HG03280 (cell line): ENCODE data around the gene ASMT.
"Not testable (repeated sequence)": the region's sequence is repeated elsewhere in the genome, so short reads cannot be mapped to it uniquely, and the experiment has no call there.

Experiments
- ATAC-seq: cut with Tn5 transposase; IDR thresholded peaks from one replicate; pipeline ENCODE4 v1.9.1; 2021; ENCODE audit warnings: mild to moderate bottlenecking, moderate library complexity; ENCODE audit not compliant: unreplicated experiment

The ASMT gene

GRCh38 chrX:1597345-1598020 is 17.4 kb upstream of the ASMT start:
- no peak for ATAC-seq

GRCh38 chrX:1598021-1598875 is 16.6 kb upstream of the ASMT start:
- no peak for ATAC-seq

GRCh38 chrX:1598876-1599790 is 15.7 kb upstream of the ASMT start:
- ATAC-seq: no peak

GRCh38 chrX:1599791-1600405 is 15.0 kb upstream of the ASMT start:
- no peak for ATAC-seq

- ATAC-seq: no peak
Observed at GRCh38 chrX:1600406-1601050, 14.3 kb upstream of the ASMT start.

- ATAC-seq: no peak
Observed at GRCh38 chrX:1601051-1601767, 13.7 kb upstream of the ASMT start.

GRCh38 chrX:1601768-1602085 is 13.1 kb upstream of the ASMT start:
- ATAC-seq: no peak

- ATAC-seq: no peak
Observed at GRCh38 chrX:1602299-1602698, 12.6 kb upstream of the ASMT start.

DNA sequence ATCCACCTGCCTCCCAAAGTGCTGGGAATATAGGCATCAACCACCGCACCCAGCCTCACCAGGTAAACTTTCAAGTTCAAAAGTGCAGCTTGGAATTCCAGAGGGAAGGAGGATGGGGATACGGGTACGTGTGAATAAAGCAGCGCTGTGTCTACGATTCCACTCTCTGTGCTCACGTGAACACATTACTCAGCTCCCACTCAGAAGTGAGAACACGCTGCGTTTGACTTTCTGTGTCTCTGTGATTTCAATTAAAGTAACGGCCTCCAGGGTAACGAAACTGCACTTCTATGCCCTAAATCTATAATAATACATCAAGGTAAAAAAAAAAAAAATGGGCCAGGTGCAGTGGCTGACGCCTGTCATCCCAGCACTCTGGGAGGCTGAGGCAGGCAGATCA is 8.4 kb upstream of the ASMT start:
- no peak for ATAC-seq

DNA sequence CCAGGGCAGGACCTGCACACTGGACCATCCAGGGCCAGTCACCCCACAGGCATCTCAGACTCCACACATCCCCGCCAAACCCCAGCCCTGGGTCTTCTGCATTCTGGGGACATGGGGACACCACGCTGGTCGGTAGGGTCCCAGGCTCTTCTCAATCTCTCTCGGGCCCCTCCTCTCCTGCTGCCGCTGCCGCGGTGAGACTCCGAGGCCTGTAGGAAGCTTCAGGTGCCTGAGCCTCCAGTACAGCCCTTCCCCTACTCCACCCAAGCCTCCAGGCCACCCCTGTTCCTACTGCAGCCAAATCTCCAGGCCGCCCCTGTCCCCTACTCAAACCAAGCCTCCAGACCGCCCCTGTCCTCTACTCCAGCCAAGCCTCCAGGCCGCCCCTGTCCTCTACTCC is 5.5 kb upstream of the ASMT start:
- ATAC-seq: no peak

GRCh38 chrX:1609762-1610161 is 5.1 kb upstream of the ASMT start:
- no peak for ATAC-seq

DNA sequence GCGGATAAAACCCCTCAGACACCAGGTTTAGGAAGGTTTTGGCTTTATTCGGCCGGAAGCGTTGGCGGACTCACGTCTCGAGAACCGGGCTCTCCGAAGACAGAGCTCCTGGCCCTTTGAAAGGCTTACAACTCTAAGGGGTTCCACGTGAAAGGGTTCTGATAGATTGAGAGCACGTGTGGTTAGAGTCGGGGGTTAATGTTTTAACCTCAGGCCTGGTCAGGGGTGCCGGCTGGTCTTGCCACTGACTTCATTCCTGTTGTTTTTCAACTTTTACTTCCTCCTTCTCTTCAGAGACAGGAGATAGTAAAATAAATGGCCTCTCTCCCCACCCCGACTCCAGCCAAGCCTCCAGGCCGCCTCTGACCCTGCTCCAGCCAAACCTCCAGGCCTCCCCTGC is 4.7 kb upstream of the ASMT start:
- no peak for ATAC-seq

- ATAC-seq: no peak
Observed at GRCh38 chrX:1610736-1611135, 4.1 kb upstream of the ASMT start.

DNA sequence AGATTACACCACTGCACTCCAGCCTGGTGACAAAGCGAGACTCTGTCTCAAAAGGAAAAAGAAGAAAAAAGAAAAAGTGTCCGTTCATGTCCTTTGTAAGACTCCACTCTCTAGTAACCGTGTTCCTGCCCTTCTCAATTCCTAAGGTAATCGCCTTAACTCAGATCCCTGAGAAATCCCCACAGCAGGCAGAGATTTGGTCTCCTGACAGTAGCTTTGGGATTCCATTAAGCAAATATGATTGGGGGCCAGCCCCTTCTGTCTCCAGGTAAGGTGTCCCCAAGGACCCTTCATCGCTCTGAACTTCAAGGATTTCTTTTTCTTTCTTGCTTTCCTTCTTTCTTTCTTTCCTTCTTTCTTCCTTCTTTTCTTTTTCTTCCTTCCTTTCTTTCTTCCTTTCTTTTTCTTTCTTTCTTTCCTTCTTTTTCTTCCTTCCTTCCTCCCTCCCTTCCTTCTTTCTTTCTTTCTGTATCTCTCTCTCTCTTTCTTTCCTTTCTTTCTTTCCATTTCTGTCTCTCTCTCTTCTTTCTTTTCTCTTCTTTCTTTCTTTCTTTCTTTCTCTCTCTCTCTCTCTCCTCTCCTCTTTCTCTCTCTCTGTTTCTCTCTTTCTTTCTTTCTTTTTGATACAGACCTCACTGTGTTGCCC is 2.1 kb upstream of the ASMT start:
- ATAC-seq: no peak

GRCh38 chrX:1618689-1619088 is 3.8 kb downstream of the ASMT start:
- ATAC-seq: no peak

DNA sequence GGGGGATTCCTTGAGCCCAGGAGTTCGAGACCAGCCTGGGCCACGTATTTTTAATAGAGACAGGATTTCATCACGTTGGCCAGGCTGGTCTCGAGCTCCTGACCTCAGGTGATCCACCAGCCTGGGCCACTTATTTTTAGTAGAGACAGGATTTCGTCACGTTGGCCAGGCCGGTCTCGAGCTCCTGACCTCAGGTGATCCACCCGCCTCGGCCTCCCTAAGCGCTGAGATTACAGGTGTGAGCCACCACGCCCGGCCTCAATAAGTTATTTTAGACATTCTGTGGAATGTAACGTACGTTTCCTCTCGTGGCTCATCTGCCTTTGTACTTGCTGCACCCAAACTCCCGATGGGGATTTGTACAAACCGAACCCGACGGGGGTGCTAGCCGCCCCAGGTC is 8.8 kb downstream of the ASMT start:
- no peak for ATAC-seq

DNA sequence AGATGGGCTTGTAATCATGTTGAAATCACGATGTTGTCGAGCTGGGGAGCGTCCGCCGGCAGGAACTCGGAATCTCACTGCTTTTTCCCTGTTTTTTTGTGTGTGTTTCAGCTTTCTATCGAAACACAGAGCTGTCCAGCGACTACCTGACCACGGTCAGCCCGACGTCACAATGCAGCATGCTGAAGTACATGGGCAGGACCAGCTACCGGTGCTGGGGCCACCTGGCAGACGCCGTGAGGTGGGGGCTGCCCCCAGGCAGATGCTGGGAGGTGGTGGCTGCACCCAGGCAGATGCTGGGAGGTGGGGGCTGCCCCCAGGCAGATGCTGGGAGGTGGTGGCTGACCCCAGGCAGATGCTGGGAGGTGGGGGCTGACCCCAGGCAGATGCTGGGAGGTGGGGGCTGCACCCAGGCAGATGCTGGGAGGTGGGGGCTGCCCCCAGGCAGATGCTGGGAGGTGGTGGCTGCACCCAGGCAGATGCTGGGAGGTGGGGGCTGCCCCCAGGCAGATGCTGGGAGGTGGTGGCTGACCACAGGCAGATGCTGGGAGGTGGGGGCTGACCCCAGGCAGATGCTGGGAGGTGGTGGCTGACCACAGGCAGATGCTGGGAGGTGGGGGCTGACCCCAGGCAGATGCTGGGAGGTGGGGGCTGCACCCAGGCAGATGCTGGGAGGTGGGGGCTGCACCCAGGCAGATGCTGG is 9.4 kb downstream of the ASMT start:
- not testable (repeated sequence) for ATAC-seq

GRCh38 chrX:1624861-1625215 is 10.0 kb downstream of the ASMT start:
- not testable (repeated sequence) for ATAC-seq

GRCh38 chrX:1629244-1629643 is 14.4 kb downstream of the ASMT start:
- ATAC-seq: no peak
